ENCODE data around the gene PCDH12. TPM values are rescaled to one million over a fixed set of nuclear protein-coding genes. Genes with fewer than 3 reads are reported as not detected.

PCDH12 gene
- total and polyA plus RNA-seq, 8 donors, result 0.32 to 1.7 (median 0.93) TPM

GRCh38 chr5:141951332-141951781 is 6.6 kb downstream of the PCDH12 start:
- 53 to 55% methylated on average over 9 of the region's 9 CpGs for WGBS, 2 donors
- FAIRE-seq (no peak), DNase-seq (no peak), ATAC-seq (peak in 3 of 4 donors; percentile 17 to 41 (median 40))
- TF ChIP-seq CTCF (IDR thresholded peaks at IDR 0.05), result no peak
- Histone ChIP-seq H3K4me1 (no peaks in the 10 kb centered on the region), H3K9me3 (no peaks in the 10 kb centered on the region), H3K4me3 (no peak overlapping the region), H3K27me3 (no peaks in the 10 kb centered on the region), H3K27ac (no peak overlapping the region), H3K36me3 (no peaks in the 10 kb centered on the region)
- intact Hi-C loops (cut with DNase I), result loop anchor here in 1 of 3 donors (10.0 kb wide), 1 partner anchor 67 kb away; no protein-coding TSS in a partner anchor

DNA sequence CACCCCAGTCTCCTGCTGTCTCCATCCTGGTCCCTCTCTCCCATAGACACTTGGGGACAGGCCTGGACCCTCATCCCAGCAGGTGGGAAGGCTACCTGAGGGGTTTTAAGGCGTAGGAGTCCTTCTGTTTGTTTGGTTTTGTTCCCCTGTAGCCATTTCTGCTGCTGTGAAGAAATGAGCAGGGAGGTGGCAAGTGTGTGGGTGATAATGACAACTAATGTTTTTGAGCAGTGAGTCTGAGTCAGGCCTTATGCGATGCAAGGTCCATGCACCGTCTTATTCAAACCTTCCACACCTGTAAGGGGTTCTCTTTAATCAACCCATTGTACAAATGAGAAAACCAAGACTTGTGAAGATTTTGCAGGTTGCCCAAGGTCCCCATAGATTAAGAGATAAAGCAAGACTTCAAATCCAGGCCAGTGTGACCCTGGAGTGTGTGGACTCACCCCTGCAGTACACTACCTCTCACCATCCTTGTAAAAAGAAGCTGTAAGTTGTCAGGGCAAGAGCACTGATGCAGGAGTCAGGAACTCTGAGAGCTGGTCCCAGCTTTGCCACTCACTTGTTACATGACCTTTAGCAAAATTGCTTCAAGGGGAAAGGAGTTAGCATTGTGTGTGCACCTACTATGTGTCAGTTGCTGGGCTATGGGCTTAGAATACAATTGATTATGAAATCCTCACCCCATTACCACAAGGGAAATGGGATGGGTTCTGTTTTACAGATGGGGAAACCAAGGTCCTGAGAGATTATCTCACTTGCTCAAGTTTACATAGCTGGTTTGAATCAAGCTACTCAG is 7.6 kb downstream of the PCDH12 start:
- intact Hi-C loops (cut with DNase I), result loop anchor here in 1 of 3 donors (10.0 kb wide), 1 partner anchor 66 kb away; no protein-coding TSS in a partner anchor
- FAIRE-seq (no peak), ATAC-seq (no peak), DNase-seq (no peak)
- TF ChIP-seq CTCF (IDR thresholded peaks at IDR 0.05), result no peak
- Histone ChIP-seq H3K27ac (no peak overlapping the region), H3K4me1 (no peaks in the 10 kb centered on the region), H3K36me3 (no peaks in the 10 kb centered on the region), H3K27me3 (no peaks in the 10 kb centered on the region), H3K9me3 (no peaks in the 10 kb centered on the region), H3K4me3 (no peak overlapping the region)
- 86 to 95% methylated on average over 3 of the region's 3 CpGs for WGBS, 2 donors

- DNase-seq (no peak), FAIRE-seq (no peak), ATAC-seq (no peak)
- intact Hi-C loops (cut with DNase I), result loop anchor here in 1 of 3 donors (10.0 kb wide), 1 partner anchor 65 kb away; no protein-coding TSS in a partner anchor
- Histone ChIP-seq H3K27ac (no peak overlapping the region), H3K4me1 (no peaks in the 10 kb centered on the region), H3K27me3 (no peaks in the 10 kb centered on the region), H3K36me3 (no peaks in the 10 kb centered on the region), H3K4me3 (no peak overlapping the region), H3K9me3 (no peaks in the 10 kb centered on the region)
- no peak for TF ChIP-seq CTCF (IDR thresholded peaks at IDR 0.05)
- 72 to 76% methylated on average over 2 of the region's 2 CpGs for WGBS, 2 donors
These were observed 8.5 kb downstream of the PCDH12 start for GRCh38 chr5:141949511-141949910.

GRCh38 chr5:141948812-141949211 is 9.2 kb downstream of the PCDH12 start:
- FAIRE-seq (no peak), ATAC-seq (no peak), DNase-seq (no peak)
- no peaks in the 10 kb centered on the region for H3K36me3 ChIP-seq
- intact Hi-C loops (cut with DNase I), result loop anchor here in 1 of 3 donors (10.0 kb wide), 1 partner anchor 64 kb away; no protein-coding TSS in a partner anchor
- WGBS, 2 donors, result 78 to 79% methylated on average over 2 of the region's 2 CpGs
- H3K9me3 ChIP-seq, result no peaks in the 10 kb centered on the region
- no peak for TF ChIP-seq CTCF (IDR thresholded peaks at IDR 0.05)
- no peak overlapping the region for H3K27ac ChIP-seq
- no peaks in the 10 kb centered on the region for H3K4me1 ChIP-seq
- no peaks in the 10 kb centered on the region for H3K27me3 ChIP-seq
- no peak overlapping the region for H3K4me3 ChIP-seq

DNA sequence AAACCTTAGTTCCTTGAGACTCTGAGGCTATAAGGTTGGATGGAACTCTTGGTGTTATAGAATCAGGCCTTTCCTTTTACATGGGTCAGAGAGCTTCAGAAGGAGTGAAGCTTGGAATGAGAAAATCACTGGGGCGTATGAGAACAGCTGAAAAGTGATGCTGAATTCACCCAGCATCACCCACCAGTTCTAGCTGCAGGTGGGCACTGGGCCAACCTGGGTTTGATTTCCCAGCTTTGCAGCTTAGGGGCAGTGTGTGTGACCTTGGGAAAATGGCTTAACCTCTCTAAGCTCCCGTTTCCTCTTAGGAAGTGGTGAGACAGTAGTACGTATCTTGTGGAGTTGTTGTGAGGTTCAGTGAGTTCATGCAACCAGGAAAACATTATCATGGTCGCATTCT is 10.7 kb downstream of the PCDH12 start:
- intact Hi-C loops (cut with DNase I), result loop anchor here in 1 of 3 donors (10.0 kb wide), 1 partner anchor 63 kb away; no protein-coding TSS in a partner anchor
- ATAC-seq, result no peak
- Histone ChIP-seq H3K4me1 (no peaks in the 10 kb centered on the region), H3K27me3 (no peaks in the 10 kb centered on the region), H3K36me3 (no peaks in the 10 kb centered on the region), H3K4me3 (no peak overlapping the region), H3K9me3 (no peaks in the 10 kb centered on the region), H3K27ac (no peak overlapping the region)
- DNase-seq, result no peak
- no peak for TF ChIP-seq CTCF (IDR thresholded peaks at IDR 0.05)
- no peak for FAIRE-seq
- whole genome bisulfite sequencing, 2 donors, result 59 to 64% methylated on average over 4 of the region's 4 CpGs

All from pancreas (tissue), 10 donors.